GM12864 (cell line): ENCODE results near the gene TOX2.

Source experiments
- DNase-seq: peaks from one replicate; pipeline ENCODE4 v3.0.0-alpha.2; 2011; ENCODE audit warnings: low read depth
- H3K4me3 ChIP-seq: 2 replicates; pipeline ENCODE4 v1.5.1; 2011; ENCODE audit warnings: mild to moderate bottlenecking, low read depth, low read length, control low read depth
- CTCF ChIP-seq: IDR thresholded peaks from 2 replicates; pipeline ENCODE4 v1.5.1; 2011; ENCODE audit warnings: low read depth, mild to moderate bottlenecking, moderate library complexity, low read length, control low read depth, inconsistent platforms; ENCODE audit errors: missing control alignments

The TOX2 gene

GRCh38 chr20:44065401-44066340, 151.0 kb downstream of the TOX2 start:
- TF ChIP-seq CTCF, result no peak
- DNase-seq, result no peak
- H3K4me3 ChIP-seq, result no peak overlapping the region

GRCh38 chr20:44066645-44067606, 152.3 kb downstream of the TOX2 start:
- no peak overlapping the region for H3K4me3 ChIP-seq
- no peak for DNase-seq
- no peak for TF ChIP-seq CTCF

- H3K4me3 ChIP-seq, result no peak overlapping the region
- TF ChIP-seq CTCF, result no peak
- DNase-seq, result no peak
Measured at GRCh38 chr20:44067650-44068081, 153.0 kb downstream of the TOX2 start.

- no peak for DNase-seq
- peak; percentile 5 for TF ChIP-seq CTCF
- H3K4me3 ChIP-seq, result no peak overlapping the region
Measured at GRCh38 chr20:44068316-44069201, 153.9 kb downstream of the TOX2 start.

GRCh38 chr20:44069203-44070011, 154.8 kb downstream of the TOX2 start:
- H3K4me3 ChIP-seq, result peak overlapping the region; percentile 7
- DNase-seq, result peak; percentile 59
- no peak for TF ChIP-seq CTCF
